Activated CD8-positive, alpha-beta T cell treated with anti-CD3 and anti-CD28 coated beads for 36 hours (primary cell): Measurements from ENCODE around the gene FOXP1. TPM values are rescaled to one million over a fixed set of nuclear protein-coding genes. Genes with fewer than 3 reads are reported as not detected.

Experiments used
- ATAC-seq: fragments of 200-7000 bp; cut with Tn5 transposase; one replicate; pipeline ENCODE4 v1.10.0; 2021; ENCODE audit warnings: mild to moderate bottlenecking, moderate library complexity
- CTCF ChIA-PET: fragments of 350-600 bp; sonication (Branson Sonifier 250); formaldehyde crosslinking; loops from one replicate; lab custom pipeline; 2021; ENCODE audit warnings: antibody characterized with exemption; lab: Charles Lee
- POLR2A ChIA-PET: fragments of 350-600 bp; sonication (Branson Sonifier 250); formaldehyde crosslinking; loops from one replicate; lab custom pipeline; 2021; ENCODE audit warnings: antibody characterized with exemption; lab: Charles Lee
- DNase-seq: peaks from one replicate; pipeline ENCODE4 v3.0.0-alpha.2; 2020
- H3K27ac Mint-ChIP-seq: one replicate; pipeline ENCODE4 v1.8.0; 2021; ENCODE audit warnings: mild to moderate bottlenecking, mixed read lengths
- H3K27me3 Mint-ChIP-seq: one replicate; pipeline ENCODE4 v1.8.0; 2021; ENCODE audit warnings: mixed read lengths
- H3K36me3 Mint-ChIP-seq: one replicate; pipeline ENCODE4 v1.8.0; 2021; ENCODE audit warnings: low read depth, mixed read lengths
- H3K4me1 Mint-ChIP-seq: one replicate; pipeline ENCODE4 v1.8.0; 2021; ENCODE audit warnings: low read depth, mixed read lengths
- H3K4me3 Mint-ChIP-seq: one replicate; pipeline ENCODE4 v1.8.0; 2021; ENCODE audit warnings: mild to moderate bottlenecking, moderate library complexity, mixed read lengths
- H3K9me3 Mint-ChIP-seq: one replicate; pipeline ENCODE4 v1.8.0; 2021; ENCODE audit warnings: mixed read lengths
- CTCF ChIP-seq: fragments of 200-600 bp; IDR thresholded peaks from one replicate; pipeline ENCODE4 v1.8.0; 2022; ENCODE audit warnings: antibody characterized with exemption, mild to moderate bottlenecking
- intact Hi-C: fragments of 100-400 bp; cut with micrococcal nuclease; formaldehyde crosslinking; loops from one replicate; pipeline ENCODE4 v1.10.0; 2022
- total RNA-seq, 2 experiments: library from RNA; stranded (reverse); gene quantifications; one replicate each; pipeline ENCODE4 v1.2.3, GENCODE V29; 2021

The FOXP1 gene
- total RNA-seq, 2 experiments from 2014 or later: 145 to 153 TPM

- ChIA-PET CTCF (interaction anchor here (1.4 kb wide), 1 partner anchor 115 kb away, joined by 4 read pairs; no protein-coding TSS in a partner anchor), POLR2A (interaction anchor here (1.4 kb wide), 1 partner anchor 24 kb away, joined by 3 read pairs; no protein-coding TSS in a partner anchor)
- H3K27me3 Mint-ChIP-seq: no peaks in the 10 kb centered on the region
- peak; percentile 63 for ATAC-seq
- H3K4me3 Mint-ChIP-seq: no peak overlapping the region
- no peaks in the 10 kb centered on the region for H3K9me3 Mint-ChIP-seq
- H3K4me1 Mint-ChIP-seq: peaks cover 83% of the 10 kb centered on the region
- TF ChIP-seq CTCF: no peak
- H3K27ac Mint-ChIP-seq: peak overlapping the region; percentile 3
- peaks cover 18% of the 10 kb centered on the region for H3K36me3 Mint-ChIP-seq
- DNase-seq: no peak
- intact Hi-C loops: no loop called here
Measured at GRCh38 chr3:71247221-71247957, 336.1 kb downstream of the FOXP1 start.

- peaks cover 10% of the 10 kb centered on the region for H3K36me3 Mint-ChIP-seq
- DNase-seq (peak; percentile 58), ATAC-seq (peak; percentile 75)
- no peak overlapping the region for H3K4me3 Mint-ChIP-seq
- peak overlapping the region; percentile 43 for H3K27ac Mint-ChIP-seq
- H3K4me1 Mint-ChIP-seq: peaks cover 82% of the 10 kb centered on the region
- no peaks in the 10 kb centered on the region for H3K27me3 Mint-ChIP-seq
- POLR2A ChIA-PET: interaction anchor here (1.0 kb wide), 2 partner anchors 10 to 17 kb away, joined by 3 read pairs; no protein-coding TSS in a partner anchor
- CTCF ChIA-PET: interaction anchor here (0.7 to 1.5 kb wide), 2 partner anchors 16 to 58 kb away, joined by 3 to 4 read pairs; no protein-coding TSS in a partner anchor
- no peak for TF ChIP-seq CTCF
- intact Hi-C loops: no loop called here
- H3K9me3 Mint-ChIP-seq: no peaks in the 10 kb centered on the region
Measured at GRCh38 chr3:71245971-71246880, 337.3 kb downstream of the FOXP1 start.

GRCh38 chr3:71244826-71245488 lies 338.6 kb downstream of the FOXP1 start:
- peak overlapping the region; percentile 52 for H3K27ac Mint-ChIP-seq
- POLR2A ChIA-PET: interaction anchor here (1.0 kb wide), 1 partner anchor 19 kb away, joined by 3 read pairs; no protein-coding TSS in a partner anchor

More at GRCh38 chr3:71244826-71245488, 338.6 kb downstream of the FOXP1 start:
- DNase-seq: no peak
- no peaks in the 10 kb centered on the region for H3K9me3 Mint-ChIP-seq
- peaks cover 10% of the 10 kb centered on the region for H3K36me3 Mint-ChIP-seq
- CTCF ChIA-PET: no interaction called here
- no peak for TF ChIP-seq CTCF
- peaks cover 83% of the 10 kb centered on the region for H3K4me1 Mint-ChIP-seq
- no peaks in the 10 kb centered on the region for H3K27me3 Mint-ChIP-seq
- H3K4me3 Mint-ChIP-seq: no peak overlapping the region
- ATAC-seq: no peak
- intact Hi-C loops: no loop called here
